SK-N-SH (cell line): ENCODE data around the gene MPHOSPH9. TPM values are rescaled to one million over a fixed set of nuclear protein-coding genes. Genes with fewer than 3 reads are reported as not detected.

Experiments
- CTCF ChIA-PET: fragments of 300-600, 350-600 bp; formaldehyde crosslinking; extraction: SDS; loops from one replicate; lab custom pipeline; 2021; lab: Yijun Ruan, JAX
- POLR2A ChIA-PET: fragments of 350-600 bp; sonication (Branson Sonifier 250); formaldehyde crosslinking; extraction: SDS; loops from one replicate; lab custom pipeline; 2020; ENCODE audit warnings: antibody characterized with exemption, inconsistent platforms; lab: Yijun Ruan, JAX
- DNase-seq: peaks from one replicate; pipeline ENCODE4 v3.0.0; 2012
- H2AFZ ChIP-seq: fragments of 200-600 bp; sonication (generic); 2 replicates; pipeline ENCODE4 v1.8.1; 2016; ENCODE audit warnings: antibody characterized with exemption, mild to moderate bottlenecking, low read depth
- H3F3A ChIP-seq: fragments of 200-600 bp; sonication (generic); replicated peaks from 2 replicates; pipeline ENCODE3; 2016; ENCODE audit warnings: antibody characterized with exemption, mild to moderate bottlenecking; ENCODE audit not compliant: insufficient read depth
- H3K27ac ChIP-seq, 2 experiments: fragments of 200-500 bp in 1 of 2; fragments of 200-600 bp in 1 of 2; sonication (Bioruptor generic) in 1 of 2; sonication (generic), shearing (Covaris generic) in 1 of 2; 2 replicates each; pipeline versions ENCODE4 v1.5.1 to v1.6.1; 2014 to 2016; ENCODE audit warnings: low read depth in 2 of 2, inconsistent platforms in 1 of 2, low read length in 1 of 2, mild to moderate bottlenecking in 1 of 2, mixed read lengths in 1 of 2
- H3K27me3 ChIP-seq: fragments of 200-600 bp; sonication (generic), shearing (Covaris generic); 2 replicates; pipeline ENCODE4 v1.6.1; 2016; ENCODE audit warnings: mixed run types; ENCODE audit not compliant: insufficient read depth
- H3K36me3 ChIP-seq, 2 experiments: fragments of 200-500 bp in 1 of 2; fragments of 200-600 bp in 1 of 2; sonication (Bioruptor generic) in 1 of 2; sonication (generic) in 1 of 2; replicated peaks in 1 of 2; 2 replicates each; pipeline versions ENCODE3 to v1.5.1; 2014 to 2016; ENCODE audit warnings: low read length in 1 of 2, mild to moderate bottlenecking in 1 of 2; ENCODE audit not compliant: insufficient read depth in 2 of 2, control insufficient read depth in 1 of 2
- H3K4me1 ChIP-seq, 2 experiments: fragments of 200-500 bp in 1 of 2; fragments of 200-600 bp in 1 of 2; sonication (Bioruptor generic) in 1 of 2; sonication (generic), shearing (Covaris generic) in 1 of 2; 2 replicates each; pipeline versions ENCODE4 v1.5.1 to v1.6.1; 2014 to 2016; ENCODE audit warnings: low read depth in 1 of 2, low read length in 1 of 2, mixed run types in 1 of 2; ENCODE audit not compliant: insufficient read depth in 2 of 2, control insufficient read depth in 1 of 2
- H3K4me2 ChIP-seq: fragments of 200-600 bp; sonication (generic), shearing (Covaris generic); 2 replicates; pipeline ENCODE4 v1.6.1; 2017; ENCODE audit warnings: mixed run types
- H3K4me3 ChIP-seq, 2 experiments: fragments of 200-500 bp in 1 of 2; fragments of 200-600 bp in 1 of 2; sonication (Bioruptor generic) in 1 of 2; sonication (generic), shearing (Covaris generic) in 1 of 2; 2 replicates each; pipeline versions ENCODE4 v1.5.1 to v1.8.1; 2014 to 2016; ENCODE audit warnings: low read depth in 2 of 2, inconsistent platforms in 1 of 2, low read length in 1 of 2, mild to moderate bottlenecking in 1 of 2, mixed read lengths in 1 of 2, moderate library complexity in 1 of 2
- H3K79me2 ChIP-seq: fragments of 200-600 bp; sonication (generic); 2 replicates; pipeline ENCODE4 v1.8.1; 2017; ENCODE audit warnings: mild to moderate bottlenecking; ENCODE audit not compliant: insufficient read depth
- H3K9ac ChIP-seq: fragments of 200-600 bp; sonication (generic); 2 replicates; pipeline ENCODE4 v1.6.1; 2017; ENCODE audit warnings: mixed run types
- H3K9me2 ChIP-seq: fragments of 200-600 bp; sonication (generic); 2 replicates; pipeline ENCODE4 v1.6.1; 2017; ENCODE audit warnings: mixed run types
- H3K9me3 ChIP-seq: fragments of 200-600 bp; sonication (generic); 2 replicates; pipeline ENCODE4 v1.6.1; 2017; ENCODE audit warnings: mixed run types, mild to moderate bottlenecking, moderate library complexity
- H4K20me1 ChIP-seq: fragments of 200-600 bp; sonication (generic); 2 replicates; pipeline ENCODE4 v1.6.1; 2017; ENCODE audit warnings: mild to moderate bottlenecking, mixed run types; ENCODE audit not compliant: insufficient read depth
- CTCF ChIP-seq: fragments of 200-600 bp; sonication (generic); IDR thresholded peaks from 2 replicates; pipeline ENCODE4 v1.6.1; 2017; ENCODE audit warnings: antibody characterized with exemption, mild to moderate bottlenecking, moderate library complexity
- ELF1 ChIP-seq: IDR thresholded peaks from 2 replicates; pipeline ENCODE4 v1.4.0; 2012
- FOSL2 ChIP-seq: IDR thresholded peaks from 2 replicates; pipeline ENCODE4 v1.4.0; 2012; ENCODE audit warnings: low read depth, mild to moderate bottlenecking, moderate library complexity, borderline replicate concordance
- FOXJ3 ChIP-seq: sonication (generic); formaldehyde crosslinking; IDR thresholded peaks from 2 replicates; pipeline ENCODE4 v1.5.1; 2020; ENCODE audit warnings: mild to moderate bottlenecking, missing genetic modification reagents
- FOXM1 ChIP-seq: IDR thresholded peaks from 2 replicates; pipeline ENCODE4 v1.4.0; 2012; ENCODE audit warnings: low read depth, mild to moderate bottlenecking
- JUND ChIP-seq: IDR thresholded peaks from 2 replicates; pipeline ENCODE4 v1.4.0; 2012
- MAX ChIP-seq: IDR thresholded peaks from 2 replicates; pipeline ENCODE4 v1.4.0; 2012; ENCODE audit warnings: low read depth
- MEF2A ChIP-seq: IDR thresholded peaks from 2 replicates; pipeline ENCODE4 v1.4.0; 2012; ENCODE audit warnings: low read depth, borderline replicate concordance
- MXI1 ChIP-seq: IDR thresholded peaks from 2 replicates; pipeline ENCODE4 v1.6.1; 2012; ENCODE audit warnings: mild to moderate bottlenecking, low read depth, low read length, improper control_type of control experiment
- RAD21 ChIP-seq: IDR thresholded peaks from 2 replicates; pipeline ENCODE4 v1.6.1; 2012; ENCODE audit warnings: mild to moderate bottlenecking, low read length
- RFX5 ChIP-seq: IDR thresholded peaks from 2 replicates; pipeline ENCODE4 v1.6.1; 2012; ENCODE audit warnings: mild to moderate bottlenecking, improper control_type of control experiment, low read length
- SIN3A ChIP-seq: IDR thresholded peaks from 2 replicates; pipeline ENCODE4 v1.6.1; 2012; ENCODE audit warnings: low read depth, mild to moderate bottlenecking, low read length, moderate library complexity, borderline replicate concordance
- TCF12 ChIP-seq: IDR thresholded peaks from 2 replicates; pipeline ENCODE4 v1.4.0; 2012
- YY1 ChIP-seq: IDR thresholded peaks from 2 replicates; pipeline ENCODE4 v1.4.0; 2012; ENCODE audit warnings: low read depth, mild to moderate bottlenecking
- ZBTB33 ChIP-seq: IDR thresholded peaks from 2 replicates; pipeline ENCODE4 v1.4.0; 2012; ENCODE audit warnings: low read depth, borderline replicate concordance
- WGBS: methylation state at CpG from one replicate; pipeline ENCODE4 v1.1.6; 2017; ENCODE audit warnings: low lambda C conversion rate; 5-methylcytosine and 5-hydroxymethylcytosine counted together
- polyA plus RNA-seq, 3 experiments: library from polyadenylated mRNA; depleted of rRNA; stranded (reverse); fragments of >200 nt; gene quantifications; 2 replicates each; pipeline ENCODE4 v1.2.3, GENCODE V29; 2012

Gene MPHOSPH9
- polyA plus RNA-seq, 1 of the 3 experiments (the other 2 are of a cell fraction) = 9.0 TPM

- no peak for DNase-seq
- Histone ChIP-seq H3K27me3 (no peaks in the 10 kb centered on the region), H3F3A (peaks cover 5% of the 10 kb centered on the region), H3K27ac (peak overlapping the region in 1 of 2 experiments; percentile 68; a peak in 2 of 4 replicates), H3K4me1 (peaks cover 0 to 5% of the 10 kb centered on the region in 2 experiments; a peak in 1 of 4 replicates), H3K9me2 (no peaks in the 10 kb centered on the region), H4K20me1 (0 out of 2 replicates have a peak, but pooled peaks cover 3% of the 10 kb centered on the region), H3K4me3 (no peak overlapping the region), H3K9me3 (no peaks in the 10 kb centered on the region), H3K36me3 (peaks cover 2 to 16% of the 10 kb centered on the region in 2 experiments), H3K79me2 (peaks cover 75% of the 10 kb centered on the region), H2AFZ (no peak overlapping the region), H3K9ac (no peak overlapping the region), H3K4me2 (no peak overlapping the region)
- no peak for TF ChIP-seq FOSL2
- no peak for TF ChIP-seq CTCF
- TF ChIP-seq MAX = no peak
- TF ChIP-seq MEF2A = no peak
- no peak for TF ChIP-seq ZBTB33
- TF ChIP-seq SIN3A = no peak
- TF ChIP-seq ELF1 = no peak
- TF ChIP-seq MXI1 = no peak
- TF ChIP-seq FOXJ3 (CRISPR knock-in tag) = no peak
- no peak for TF ChIP-seq FOXM1
- no peak for TF ChIP-seq YY1
- TF ChIP-seq RAD21 = no peak
- TF ChIP-seq RFX5 = no peak
- no peak for TF ChIP-seq TCF12
- TF ChIP-seq JUND = no peak
- ChIA-PET POLR2A (interaction anchor here (0.6 to 1.1 kb wide), 2 partner anchors 9 to 200 kb away, joined by 3 to 9 read pairs; partner anchors contain the start of genes MPHOSPH9 and MTRFR), CTCF (interaction anchor here (0.6 to 1.5 kb wide), 6 partner anchors 9 to 449 kb away, joined by 3 to 6 read pairs (median 4); partner anchors contain the start of genes MPHOSPH9 and MTRFR)
- WGBS = 83% methylated on average over 11 of the region's 11 CpGs
Observed at GRCh38 chr12:123242116-123242904, 9.4 kb upstream of the MPHOSPH9 start.
